Suprapubic skin (tissue), 3 donors: Measurements from ENCODE around the gene BTRC.

ENCODE experiments used
- POLR2A ChIP-seq, 2 donors: fragments of 450-650 bp; IDR thresholded peaks; one replicate each; pipeline ENCODE4 v1.6.1; 2017; ENCODE audit warnings: antibody characterized with exemption in 2 of 2, mild to moderate bottlenecking in 2 of 2, moderate library complexity in 2 of 2
- TF ChIP-seq, protein P1 (sequence below), 2 donors: fragments of 200-600 bp in 1 of 2; fragments of 450-650 bp in 1 of 2; sonication (generic) in 1 of 2; IDR thresholded peaks; one replicate each; pipeline ENCODE4 v1.5.1; 2016 to 2019; ENCODE audit warnings: antibody characterized with exemption in 2 of 2, mild to moderate bottlenecking in 1 of 2, moderate library complexity in 1 of 2

DNA sequence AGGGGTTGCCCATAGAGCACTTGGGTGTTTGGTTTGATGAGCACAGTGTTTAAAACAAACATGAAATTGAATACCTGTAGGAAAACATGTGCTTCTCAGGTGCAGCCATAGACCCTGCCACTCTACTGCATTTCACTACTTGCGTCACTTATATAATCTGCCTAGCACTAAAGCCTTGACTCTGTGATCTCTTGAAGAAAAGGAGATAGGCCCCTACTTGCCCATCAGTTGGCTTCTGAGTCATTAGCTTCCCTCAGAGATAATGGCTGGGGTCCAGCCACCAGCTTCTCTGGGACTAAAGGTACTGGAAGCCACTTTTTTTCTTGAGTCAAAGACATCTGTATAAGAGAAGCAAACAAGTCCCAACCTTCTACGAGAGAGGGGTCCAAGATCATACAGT lies 45.9 kb upstream of the BTRC start:
- TF ChIP-seq, protein P1, sequence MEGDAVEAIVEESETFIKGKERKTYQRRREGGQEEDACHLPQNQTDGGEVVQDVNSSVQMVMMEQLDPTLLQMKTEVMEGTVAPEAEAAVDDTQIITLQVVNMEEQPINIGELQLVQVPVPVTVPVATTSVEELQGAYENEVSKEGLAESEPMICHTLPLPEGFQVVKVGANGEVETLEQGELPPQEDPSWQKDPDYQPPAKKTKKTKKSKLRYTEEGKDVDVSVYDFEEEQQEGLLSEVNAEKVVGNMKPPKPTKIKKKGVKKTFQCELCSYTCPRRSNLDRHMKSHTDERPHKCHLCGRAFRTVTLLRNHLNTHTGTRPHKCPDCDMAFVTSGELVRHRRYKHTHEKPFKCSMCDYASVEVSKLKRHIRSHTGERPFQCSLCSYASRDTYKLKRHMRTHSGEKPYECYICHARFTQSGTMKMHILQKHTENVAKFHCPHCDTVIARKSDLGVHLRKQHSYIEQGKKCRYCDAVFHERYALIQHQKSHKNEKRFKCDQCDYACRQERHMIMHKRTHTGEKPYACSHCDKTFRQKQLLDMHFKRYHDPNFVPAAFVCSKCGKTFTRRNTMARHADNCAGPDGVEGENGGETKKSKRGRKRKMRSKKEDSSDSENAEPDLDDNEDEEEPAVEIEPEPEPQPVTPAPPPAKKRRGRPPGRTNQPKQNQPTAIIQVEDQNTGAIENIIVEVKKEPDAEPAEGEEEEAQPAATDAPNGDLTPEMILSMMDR (IDR thresholded peaks at IDR 0.05), result no peak
- TF ChIP-seq POLR2A (IDR thresholded peaks at IDR 0.05), result no peak
